UCSD-AML1 (cell line): ENCODE data around the gene L3MBTL1.
"Not testable (repeated sequence)": the region's sequence is repeated elsewhere in the genome, so short reads cannot be mapped to it uniquely, and the experiment has no call there.

ENCODE experiments used
- DNase-seq: peaks from one replicate; lab custom pipeline; 2025; ENCODE audit not compliant: unreplicated experiment; lab: John Stamatoyannopoulos, UW

L3MBTL1 gene

DNA sequence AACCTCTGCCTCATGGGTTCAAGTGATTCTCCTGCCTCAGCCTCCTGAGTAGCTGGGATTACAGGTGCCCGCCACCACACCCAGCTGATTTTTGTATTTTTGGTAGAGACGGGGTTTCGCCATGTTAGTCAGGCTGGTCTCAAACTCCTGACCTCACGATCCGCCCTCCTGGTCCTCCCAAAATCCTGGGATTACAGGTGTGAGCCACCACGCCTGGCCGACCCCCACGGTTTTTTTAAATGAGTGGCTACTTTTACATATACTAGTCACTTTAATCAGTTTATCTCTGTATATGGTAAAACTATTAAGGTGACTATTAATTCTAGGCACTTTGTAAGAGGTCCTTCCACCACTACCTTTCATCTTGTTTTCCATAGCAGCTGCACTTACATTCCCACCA lies 5.5 kb upstream of the L3MBTL1 start:
- not testable (repeated sequence) for DNase-seq

GRCh38 chr20:43506238-43506637 lies 1.3 kb upstream of the L3MBTL1 start:
- no peak for DNase-seq

GRCh38 chr20:43508106-43508505 lies 609 bp downstream of the L3MBTL1 start:
- DNase-seq, result no peak

DNA sequence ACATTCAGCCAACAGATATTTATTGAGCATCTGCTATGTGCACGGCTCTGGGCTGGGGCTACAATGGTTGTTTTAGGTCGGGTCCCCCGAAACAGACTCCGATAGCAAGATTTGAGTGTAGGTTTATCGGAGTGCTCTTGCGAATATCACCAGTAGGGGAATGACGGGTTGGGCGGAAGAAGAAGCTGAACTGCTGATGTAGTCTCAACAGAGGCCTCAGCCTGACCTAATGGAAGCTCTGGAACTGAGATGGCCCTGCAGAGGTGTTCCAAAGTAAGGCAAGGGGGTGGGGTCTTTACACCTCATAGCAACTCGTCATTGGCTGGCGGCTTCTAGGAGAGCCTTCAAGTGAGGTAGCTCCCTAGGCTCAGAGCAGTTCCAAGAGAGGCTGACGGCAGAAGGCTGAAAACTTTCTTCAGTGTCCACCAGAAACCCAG lies 1.1 kb downstream of the L3MBTL1 start:
- DNase-seq, result no peak

- DNase-seq, result no peak
These were observed 4.4 kb downstream of the L3MBTL1 start for GRCh38 chr20:43511879-43512278.

DNA sequence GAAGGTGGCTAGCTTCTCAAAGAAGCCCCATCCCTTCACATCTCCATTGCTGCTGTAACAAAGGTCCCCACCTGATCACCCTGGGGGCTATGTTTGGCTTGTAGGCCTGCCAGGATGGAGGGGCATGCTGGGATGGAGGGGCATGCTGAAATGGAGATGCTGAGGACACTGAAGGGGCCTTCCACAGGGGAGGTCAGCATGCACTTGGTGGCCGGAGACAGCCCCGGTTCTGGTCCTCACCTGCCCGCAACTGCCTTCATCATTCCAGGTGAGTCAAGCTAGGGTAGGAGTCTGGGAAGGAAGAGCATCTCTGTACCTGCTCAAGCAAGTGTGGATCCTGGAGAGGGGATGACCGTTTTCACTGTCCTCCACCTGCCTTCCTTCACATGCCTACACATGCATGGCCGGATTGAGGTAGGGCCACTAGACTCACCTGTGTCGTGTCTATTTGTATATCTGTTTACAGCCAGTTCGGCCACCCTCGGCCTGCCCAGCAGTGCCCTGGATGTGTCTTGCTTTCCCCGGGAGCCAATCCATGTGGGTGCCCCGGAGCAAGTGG lies 6.0 kb downstream of the L3MBTL1 start:
- DNase-seq, result no peak

DNA sequence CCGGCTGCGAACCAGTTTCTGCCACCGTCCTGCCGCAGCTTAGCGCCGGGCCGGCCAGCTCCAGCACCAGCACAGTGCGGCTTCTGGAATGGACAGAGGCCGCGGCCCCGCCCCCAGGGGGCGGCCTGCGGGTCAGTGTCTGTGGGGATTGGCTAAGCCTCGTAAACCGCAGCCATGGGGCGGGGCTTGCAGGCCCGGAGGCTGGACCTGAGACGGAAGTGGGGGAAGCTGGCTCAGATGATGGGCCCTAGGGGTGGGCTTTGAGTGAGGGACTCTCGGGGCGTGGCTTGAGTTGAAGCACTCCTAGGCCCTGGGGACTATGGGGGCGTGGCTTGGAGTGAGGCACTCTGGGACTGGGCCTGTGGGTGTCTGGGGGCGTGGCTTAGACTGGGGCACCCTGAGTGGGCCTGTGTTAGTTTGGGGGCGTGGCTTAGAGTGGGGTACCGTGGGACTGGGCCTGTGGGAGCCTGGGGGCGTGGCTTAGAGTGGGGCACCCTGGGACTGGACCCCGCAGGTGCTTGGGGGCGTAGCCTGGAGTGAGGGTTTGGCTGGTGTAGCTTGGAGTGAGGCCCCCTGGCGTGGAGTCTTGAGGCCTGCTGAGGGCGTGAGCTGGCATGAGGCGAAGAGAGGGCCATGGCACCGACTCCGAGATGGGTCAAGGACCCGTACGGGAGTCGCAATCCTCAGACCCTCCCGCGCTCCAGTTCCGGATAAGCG lies 6.6 kb downstream of the L3MBTL1 start:
- peak; percentile 98 for DNase-seq

DNA sequence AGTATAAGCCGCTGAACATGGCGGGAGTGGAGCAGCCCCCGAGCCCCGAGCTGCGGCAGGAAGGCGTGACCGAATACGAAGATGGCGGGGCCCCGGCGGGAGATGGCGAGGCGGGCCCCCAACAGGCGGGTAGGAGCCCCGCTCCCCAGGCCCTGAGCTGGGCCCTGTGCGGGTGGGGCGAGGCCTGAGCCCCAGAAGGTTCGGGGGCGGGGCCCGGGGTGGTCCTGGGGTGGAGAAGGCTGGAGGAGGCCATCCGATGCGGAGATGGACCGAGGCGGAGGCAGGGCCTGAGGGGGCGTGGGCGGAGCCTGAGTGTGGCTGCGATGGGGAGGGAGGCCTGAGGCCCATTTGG lies 7.1 kb downstream of the L3MBTL1 start:
- peak; percentile 69 for DNase-seq

DNA sequence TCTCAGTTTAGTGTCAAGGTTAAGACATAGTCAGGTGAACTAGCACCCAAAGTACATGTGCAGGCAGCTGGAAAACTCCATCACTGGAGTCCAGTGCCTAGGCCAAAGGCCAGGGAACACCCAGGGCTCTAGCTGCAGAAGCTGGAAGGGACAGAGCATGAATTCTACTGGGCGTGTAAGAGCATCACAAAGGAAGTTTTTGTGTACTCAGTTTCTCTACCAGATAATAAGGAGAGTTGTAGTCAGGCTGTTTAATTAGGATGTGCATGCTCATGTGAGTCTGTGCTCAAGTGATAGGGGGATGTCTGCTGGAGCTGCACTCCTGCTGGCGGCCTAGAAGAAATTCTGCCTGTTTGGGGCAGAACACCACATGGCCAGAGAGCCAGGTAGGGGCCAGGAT lies 8.1 kb downstream of the L3MBTL1 start:
- DNase-seq, result no peak

GRCh38 chr20:43516251-43516824 lies 8.8 kb downstream of the L3MBTL1 start:
- no peak for DNase-seq

- DNase-seq, result no peak
These were observed 12.7 kb downstream of the L3MBTL1 start for GRCh38 chr20:43520074-43520630.

DNA sequence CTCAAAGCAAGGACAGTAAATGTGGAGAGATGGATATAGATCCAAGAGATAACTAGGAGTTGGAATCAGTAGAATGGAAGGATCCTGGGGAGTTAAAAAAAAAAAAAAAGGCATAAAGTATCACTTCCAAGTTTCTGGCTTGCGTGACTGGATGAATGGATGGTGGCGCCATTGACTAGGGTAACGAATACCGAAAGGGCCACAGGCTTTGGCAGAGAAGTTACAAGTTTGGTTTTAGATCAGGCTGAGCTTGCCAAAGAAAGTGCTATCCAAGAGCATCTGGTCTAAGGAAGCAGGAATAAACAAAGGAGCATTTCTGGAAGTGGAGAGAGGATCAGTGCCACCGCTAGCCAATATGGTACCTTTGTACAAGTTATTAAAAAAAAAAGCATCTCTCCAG lies 17.5 kb downstream of the L3MBTL1 start:
- DNase-seq, result no peak

DNA sequence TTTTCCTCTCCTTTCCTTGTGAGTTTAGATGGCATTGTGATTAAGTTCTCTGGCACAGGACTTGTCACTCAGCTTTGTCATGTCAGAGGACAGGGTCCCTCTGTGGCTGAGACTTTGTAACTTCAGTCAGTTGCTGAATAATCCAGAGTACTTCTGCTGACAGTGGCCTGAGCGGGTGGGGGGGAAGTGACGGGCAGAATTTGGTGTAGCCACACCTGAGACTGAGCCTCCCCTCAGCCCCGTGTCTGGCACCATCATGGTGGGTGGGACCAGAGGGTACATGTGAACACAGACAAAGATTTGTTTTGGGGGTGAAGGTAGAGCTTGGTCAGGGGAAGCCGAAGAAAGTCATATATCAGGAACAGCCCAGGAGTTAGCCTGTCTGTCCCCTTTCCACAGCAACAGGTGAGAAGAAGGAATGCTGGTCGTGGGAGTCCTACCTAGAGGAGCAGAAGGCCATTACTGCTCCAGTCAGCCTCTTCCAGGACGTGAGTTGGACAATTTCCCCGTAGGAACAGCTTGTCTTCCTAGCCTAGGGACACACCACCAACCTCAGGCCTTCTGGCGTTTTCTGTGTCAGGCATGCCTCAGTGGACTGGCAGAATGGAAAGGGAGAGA lies 20.9 kb downstream of the L3MBTL1 start:
- DNase-seq, result no peak

DNA sequence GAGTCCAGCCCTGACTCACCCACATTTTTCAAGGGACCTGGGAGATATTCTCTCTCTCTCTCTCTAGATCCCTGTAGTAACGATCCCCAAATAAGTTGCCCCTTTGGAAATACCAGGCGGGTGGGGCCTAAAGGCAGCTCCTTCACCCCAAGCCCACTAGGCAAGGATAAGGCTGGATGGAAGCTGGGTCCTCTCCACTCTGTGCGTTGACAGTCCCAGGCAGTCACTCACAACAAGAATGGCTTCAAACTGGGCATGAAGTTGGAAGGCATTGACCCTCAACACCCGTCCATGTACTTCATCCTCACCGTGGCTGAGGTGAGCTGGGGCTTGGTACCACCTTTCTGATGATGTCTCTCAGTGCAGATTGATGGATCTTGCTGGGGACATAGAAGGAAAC lies 21.6 kb downstream of the L3MBTL1 start:
- DNase-seq, result no peak

DNA sequence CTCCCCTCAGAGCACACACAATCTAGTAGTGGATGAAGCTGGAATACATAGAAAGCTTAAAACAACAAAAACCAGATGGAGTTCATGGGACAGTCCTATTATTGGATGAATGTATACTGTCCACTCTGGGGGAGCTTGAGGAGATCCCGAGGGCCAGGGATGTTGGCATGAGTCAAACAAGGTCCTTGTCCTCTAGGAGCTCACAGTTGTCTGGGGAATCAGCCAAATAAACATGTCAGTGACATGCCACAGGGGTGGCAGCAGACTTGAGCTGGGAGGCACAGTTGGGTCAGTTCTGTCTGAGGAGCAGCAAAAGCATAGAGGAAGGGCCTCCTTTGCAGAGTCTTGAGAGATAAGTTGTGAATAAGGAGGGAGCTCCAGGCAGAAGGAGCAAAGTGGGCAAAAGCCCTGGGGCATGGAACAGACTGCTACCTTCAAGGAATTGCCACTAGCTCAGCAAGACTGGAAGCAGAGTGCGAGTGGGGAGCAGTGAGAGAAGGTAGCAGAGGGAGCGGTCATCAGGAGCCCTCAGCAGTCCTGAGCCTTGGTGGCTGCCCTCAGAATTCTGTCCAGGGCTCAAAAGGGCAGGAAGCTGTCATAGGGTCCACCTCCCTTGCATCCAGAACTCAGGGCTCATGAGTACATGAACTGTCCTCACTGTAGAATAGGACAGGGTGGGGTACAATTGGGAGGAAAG lies 22.1 kb downstream of the L3MBTL1 start:
- no peak for DNase-seq

- DNase-seq, result no peak
These were observed 23.0 kb downstream of the L3MBTL1 start for GRCh38 chr20:43530321-43531090.

GRCh38 chr20:43531091-43531443 lies 23.6 kb downstream of the L3MBTL1 start:
- no peak for DNase-seq

- no peak for DNase-seq
These were observed 25.0 kb downstream of the L3MBTL1 start for GRCh38 chr20:43532416-43533055.

GRCh38 chr20:43533060-43533459 lies 25.6 kb downstream of the L3MBTL1 start:
- DNase-seq, result no peak

DNA sequence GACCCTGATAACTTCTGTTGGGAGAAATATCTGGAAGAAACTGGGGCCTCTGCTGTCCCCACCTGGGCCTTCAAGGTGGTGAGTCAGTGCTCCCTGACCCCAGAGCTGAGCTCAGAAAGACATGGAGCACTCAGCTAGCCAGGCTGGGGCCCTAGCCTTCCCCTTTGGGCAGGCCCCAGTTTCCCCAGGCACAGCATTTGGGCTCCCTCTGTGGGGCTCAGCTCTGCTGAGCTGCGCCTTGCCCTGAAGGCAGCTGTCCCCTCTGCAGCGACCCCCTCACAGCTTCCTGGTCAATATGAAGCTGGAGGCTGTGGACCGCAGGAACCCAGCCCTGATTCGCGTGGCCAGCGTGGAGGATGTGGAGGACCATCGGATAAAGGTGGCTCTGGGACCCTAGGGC lies 26.5 kb downstream of the L3MBTL1 start:
- DNase-seq, result no peak
